Stimulated activated CD8-positive, alpha-beta memory T cell treated with anti-CD3 and anti-CD28 coated beads, Interleukin-4, amount 100 ng/mL, for 24 hours (primary cell): ENCODE measurements around the gene GNG12.

ENCODE experiments used
- DNase-seq: peaks from one replicate; pipeline ENCODE4 v3.0.0-alpha.2; 2020; ENCODE audit warnings: low read depth

The GNG12 gene

DNA sequence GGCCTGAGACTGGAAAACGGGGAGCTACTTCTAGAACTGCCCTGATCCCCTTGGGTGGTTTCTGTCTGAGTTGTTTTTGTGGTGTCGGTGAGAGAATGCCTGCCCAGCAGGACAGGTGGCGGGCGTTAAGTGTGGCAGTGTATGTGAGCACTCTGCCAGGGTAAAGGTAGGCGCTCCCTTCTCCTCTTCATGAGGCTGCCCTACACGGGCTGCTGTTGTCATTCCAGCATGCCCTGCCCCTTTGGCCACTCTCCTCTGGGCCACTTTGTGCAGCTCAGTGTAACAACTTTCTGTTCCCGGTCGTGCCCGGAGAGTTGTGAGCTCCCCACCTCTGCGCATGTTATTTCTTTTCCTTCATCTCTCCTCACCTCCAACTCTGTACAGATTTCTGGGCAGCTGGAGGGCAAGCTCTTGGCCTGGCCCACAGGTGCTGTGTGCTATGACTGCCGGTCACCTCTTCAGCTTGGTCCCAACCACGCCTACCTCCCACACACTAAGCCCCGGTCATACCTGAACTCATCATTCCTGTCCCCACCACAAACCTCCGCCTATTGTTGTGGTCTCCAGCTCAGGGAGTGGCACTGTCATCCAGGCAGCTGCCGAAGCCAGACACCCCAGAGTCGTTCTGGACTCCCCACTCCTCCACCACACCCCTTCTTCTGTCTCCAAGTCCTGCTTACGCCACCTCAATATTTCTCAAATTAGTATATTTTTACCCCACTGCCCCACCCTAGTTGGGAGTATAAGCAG is 79.3 kb downstream of the GNG12 start:
- DNase-seq, result no peak

DNA sequence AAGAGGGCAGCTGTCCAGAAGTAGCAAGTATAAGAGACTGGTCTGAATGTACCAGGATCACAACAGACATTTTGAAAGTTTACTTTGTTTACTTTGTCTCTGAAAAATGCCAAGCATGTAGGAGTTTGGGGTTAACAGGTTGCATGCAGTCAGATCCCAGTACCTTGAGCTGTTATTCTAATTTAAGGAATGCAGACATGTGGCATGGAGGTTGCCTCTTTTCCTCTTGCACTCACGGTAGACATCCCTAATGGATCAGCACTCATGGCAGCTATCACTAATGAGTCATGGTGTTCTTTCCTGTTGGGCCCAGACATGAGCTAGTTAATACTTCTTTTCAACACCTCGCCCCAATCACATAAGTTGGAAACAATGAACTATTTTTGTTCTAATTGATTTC is 81.0 kb downstream of the GNG12 start:
- no peak for DNase-seq

DNA sequence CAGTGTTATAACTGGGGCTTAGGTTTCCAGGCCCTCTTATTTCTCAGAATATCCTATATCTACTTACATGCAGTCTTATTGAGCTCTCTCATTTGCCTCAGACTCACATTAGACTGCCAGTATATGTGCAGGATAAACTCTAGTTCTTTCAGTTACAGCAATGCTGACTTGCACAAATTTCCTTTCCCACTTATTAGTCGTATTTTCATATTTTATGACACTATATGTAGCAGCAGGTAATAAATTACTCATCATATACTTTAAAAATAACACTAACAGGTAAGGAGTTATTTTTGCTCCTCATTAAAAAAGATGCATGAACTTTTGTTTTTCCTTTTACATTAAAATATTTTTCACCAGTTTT is 82.6 kb downstream of the GNG12 start:
- DNase-seq, result no peak

DNA sequence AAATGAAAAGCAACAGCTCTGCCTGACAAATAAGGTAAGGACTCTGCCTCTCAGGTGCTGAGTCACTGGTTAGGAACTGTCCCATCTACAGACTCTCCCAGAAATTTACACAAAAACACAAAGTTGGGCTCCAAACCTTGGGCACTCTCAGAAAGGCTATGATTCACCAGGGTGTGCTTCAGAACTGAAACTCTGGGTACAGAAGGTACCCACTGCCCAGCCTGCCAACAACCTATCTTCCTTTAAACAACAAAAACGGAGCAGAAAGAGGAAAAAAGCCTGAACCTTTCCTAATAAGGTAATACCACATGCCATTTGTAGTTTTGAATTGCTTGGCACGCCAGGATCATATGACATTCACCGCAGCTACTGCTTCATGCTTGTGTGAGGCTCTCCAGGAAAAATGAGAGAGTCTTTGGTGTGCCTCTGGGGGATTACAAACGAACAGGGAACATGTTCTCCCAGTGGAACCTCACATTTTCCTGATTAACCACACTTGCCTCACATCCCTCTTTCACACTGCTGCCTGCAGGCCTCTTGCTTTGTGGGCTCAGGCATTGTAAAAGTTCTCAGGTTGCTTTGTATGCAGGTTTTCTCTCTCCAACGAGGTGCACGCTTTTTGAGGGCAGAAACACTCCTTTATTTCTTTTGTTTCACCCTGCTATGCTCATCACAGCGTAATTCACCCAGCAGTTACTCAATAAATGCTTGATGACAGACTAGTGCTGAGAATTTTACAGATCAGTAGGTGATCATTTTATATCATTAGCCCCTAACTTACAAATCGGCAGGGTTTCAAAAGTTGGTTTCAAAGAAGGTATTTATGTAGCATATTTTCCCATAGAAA is 83.2 kb downstream of the GNG12 start:
- DNase-seq, result no peak

DNA sequence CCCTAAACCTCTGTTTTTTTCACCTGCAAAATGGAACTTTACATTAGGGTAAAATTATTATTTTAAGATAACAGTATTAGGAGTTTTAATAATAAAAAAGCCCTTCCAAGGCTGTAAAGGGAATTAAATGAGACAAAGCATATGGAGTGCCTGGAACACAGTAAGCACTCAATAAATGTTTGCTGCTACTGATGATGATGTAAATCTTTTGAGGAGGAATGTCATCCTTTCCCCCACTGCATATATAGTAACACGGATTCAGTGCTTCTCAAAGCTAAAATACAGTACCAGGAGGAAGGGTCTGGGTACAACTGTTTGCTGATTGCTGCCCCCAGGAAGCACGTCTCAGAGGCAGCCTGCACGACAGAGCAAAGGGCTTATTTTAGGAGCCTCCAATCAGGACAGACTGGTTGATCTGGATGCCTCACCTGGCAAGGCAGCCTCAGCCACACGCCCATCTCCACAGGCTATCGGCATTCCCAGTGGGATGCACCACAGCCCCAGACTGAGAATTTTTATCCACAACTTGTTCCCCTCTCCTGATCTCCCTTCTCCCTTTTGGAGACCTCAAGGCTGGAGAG is 83.9 kb downstream of the GNG12 start:
- DNase-seq, result no peak

DNA sequence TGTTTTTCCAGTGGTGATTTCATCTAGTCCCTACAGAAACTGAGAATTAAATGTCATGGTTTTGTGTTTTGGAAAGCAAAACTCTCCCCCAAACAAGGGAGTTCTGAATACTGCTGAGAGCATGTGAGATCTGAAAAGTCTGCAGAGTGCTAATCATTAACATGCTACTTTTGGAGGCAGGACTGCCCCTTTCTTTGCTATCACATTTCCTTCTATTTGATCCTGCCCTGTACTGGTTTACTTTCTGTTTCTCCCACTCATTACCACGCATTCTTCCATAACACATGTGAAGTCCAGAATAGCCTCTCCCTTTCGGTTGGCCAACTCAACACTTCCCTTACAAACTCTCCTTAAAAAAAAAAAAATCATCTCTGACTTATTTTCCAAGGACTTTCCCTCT is 84.6 kb downstream of the GNG12 start:
- DNase-seq, result no peak

DNA sequence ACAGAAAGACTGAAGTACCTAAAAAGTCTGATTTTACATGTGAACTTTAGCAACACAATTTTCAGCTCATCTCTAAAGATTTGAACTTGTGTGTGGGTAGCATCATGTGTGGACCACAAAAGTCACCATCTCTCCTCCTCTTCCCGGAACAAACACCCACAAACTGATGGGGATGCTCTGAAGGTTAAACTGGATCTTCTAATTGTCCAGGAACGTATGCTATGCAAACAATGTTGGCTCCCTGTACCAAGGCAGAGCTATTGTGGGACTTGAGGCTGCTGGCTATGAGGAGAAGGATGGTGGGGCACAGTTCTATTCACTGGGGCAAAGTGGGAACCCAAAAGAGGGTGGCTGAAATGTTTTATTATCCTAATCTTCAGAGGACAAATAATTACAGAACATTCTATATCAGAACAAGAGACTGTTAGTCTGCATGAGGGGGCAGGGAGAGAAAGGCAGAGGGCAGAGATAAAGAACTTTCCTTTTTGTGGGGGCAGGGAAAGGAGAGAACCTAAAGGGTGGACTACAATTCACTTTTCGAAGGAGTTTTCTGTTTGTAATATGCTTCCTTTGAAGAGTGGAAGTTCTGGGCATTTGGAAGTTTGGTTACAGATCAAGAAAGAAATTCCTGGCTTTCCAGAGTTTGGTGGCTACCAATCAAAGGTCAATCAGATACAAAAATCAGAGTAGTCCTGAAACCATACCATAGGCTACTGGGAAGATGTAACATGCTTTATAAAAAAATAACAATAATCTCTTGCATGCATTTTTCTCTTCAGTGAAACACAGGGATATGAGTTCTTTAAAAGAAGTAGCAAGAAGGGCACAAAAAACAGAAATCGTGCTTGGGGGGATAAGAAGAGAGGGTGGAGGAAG is 85.4 kb downstream of the GNG12 start:
- DNase-seq, result no peak

DNA sequence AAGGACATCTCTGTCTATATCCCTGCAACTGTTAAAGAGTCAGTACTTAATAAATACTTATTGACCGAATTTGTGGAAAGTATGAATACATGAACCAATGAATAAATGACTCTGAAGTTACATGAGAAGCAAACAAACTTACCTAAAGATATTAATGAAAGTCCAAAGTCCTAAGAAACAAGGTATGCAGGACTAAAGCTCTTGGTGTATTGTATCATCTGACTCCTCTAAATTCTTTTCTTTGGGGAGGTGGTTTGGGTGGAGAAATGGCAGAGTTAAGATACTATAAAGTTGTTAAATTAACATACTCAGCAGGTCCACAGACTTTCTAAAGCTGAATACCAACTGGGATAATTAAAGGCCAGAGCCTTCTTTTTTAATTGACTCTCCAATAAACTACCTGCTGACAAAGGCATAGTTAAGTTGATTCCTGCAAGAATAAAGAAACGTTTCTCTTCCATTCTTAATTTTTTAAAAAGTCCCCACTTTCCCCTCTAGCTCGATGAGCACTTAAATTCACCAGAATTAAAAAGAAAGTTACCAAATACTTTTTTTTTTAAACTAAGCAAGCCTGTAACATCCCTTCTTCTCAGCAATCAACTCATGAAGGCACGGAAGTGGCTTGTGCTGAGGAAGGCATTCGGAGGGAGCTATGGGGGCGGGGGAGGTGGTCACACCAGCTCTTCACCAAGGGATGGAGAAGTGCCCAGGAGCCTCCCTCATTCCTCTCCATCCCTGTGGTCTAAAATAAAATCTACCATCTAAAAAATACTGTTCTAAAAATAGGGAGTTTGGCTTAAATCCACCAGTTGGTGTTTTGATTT is 87.2 kb downstream of the GNG12 start:
- no peak for DNase-seq

DNA sequence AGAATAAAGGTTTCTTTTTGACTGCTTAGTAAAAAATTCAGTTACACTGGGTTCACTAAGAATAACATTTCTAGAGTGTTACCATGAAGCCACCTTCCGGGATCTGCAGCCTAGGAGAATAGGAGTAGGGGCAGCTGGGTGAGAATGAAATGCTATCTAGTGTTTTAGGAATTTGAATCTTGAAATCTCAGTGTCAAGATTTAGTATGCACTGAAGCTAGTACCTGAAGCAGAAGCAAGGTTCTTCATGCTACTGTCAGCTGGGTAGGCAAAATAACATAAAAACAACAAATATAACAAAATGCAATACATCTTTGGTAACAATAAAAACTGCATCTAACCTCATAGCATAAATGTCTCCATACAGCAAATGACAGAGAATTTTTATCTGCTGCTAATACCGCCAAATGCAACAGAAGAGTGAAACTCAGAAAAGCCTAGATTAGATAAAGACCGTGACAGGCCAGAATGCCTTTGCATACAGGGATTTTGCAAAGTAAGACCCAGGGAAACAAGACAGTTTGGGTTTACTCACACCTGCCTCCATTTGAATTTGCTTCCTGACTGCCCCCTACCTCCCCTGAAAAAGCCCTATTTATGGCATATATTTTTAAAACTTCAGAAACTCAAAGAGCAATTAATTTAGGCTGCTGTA is 90.1 kb downstream of the GNG12 start:
- DNase-seq, result no peak

DNA sequence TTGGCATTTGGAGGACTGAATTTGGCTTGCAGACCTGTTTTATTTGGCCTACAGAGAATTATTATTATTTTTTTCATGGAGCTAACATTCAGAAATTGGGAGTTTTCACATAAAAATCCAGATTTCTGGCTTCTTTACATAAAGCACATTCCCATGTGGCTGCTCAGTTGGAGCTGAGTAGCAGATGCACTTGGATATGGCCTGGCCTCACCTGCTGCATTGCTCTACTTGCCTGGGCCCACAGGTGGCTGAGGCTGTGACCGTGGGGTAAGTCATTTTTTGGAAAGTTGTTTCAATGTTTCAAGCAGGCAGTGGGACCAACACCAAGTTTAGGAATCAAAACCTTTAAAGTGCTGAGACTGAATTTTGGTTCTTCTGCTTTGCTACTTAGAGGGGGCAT is 91.5 kb downstream of the GNG12 start:
- DNase-seq, result no peak

DNA sequence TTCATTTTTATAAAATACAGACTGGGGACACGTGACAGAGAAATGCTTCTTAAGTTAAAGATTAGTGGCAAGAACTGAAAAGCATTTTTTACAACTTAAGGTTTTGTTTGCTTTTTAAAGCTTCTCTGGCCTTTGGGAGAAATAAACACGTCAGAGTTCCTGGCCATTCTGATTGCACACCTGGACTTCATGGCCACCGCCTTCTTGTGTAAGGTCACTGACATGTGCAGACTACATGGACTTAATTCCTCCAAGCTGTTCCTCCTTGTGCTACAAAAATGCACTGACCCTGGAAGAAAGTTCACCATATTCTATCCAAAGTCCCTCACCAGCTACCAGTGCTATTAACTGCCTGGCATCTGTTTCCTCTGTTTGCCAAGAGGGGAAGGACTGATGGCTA is 92.1 kb downstream of the GNG12 start:
- DNase-seq, result no peak

DNA sequence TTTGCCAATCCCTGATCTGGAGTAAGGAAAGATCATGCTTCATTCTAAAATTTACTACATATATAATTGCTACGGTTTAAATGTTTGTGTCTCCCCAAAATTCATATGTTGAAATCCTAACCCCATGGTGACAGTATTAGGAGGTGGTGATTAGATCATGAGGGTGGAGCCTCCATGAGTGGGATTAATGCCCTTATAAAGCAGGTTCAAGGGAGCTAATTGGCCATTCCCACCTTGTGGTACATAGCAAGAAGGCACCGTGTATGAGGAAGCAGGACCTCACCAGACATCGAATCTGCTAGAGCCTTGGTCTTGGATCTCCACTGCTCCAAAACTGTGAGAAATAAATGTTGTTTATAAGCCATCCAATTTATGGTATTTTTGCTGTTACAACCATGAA is 92.7 kb downstream of the GNG12 start:
- no peak for DNase-seq

DNA sequence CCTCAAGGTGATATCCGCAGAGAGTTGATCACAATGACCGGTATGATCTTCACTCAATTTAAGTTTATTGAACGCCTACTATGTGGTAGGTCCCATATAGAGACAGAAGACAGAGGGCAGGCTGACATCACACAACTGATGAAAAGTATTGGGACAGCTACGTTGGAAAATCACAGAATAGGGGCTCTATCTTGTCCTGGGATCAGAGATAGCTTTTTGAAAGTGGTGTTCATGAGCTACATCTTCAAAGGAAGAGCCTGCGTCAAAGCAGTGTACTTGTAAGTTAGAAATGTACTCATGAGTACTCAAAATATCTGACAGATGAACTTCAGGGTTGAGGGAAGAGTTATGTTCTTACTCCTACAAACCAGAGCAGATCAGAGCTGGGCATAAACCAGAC is 93.9 kb downstream of the GNG12 start:
- no peak for DNase-seq

DNA sequence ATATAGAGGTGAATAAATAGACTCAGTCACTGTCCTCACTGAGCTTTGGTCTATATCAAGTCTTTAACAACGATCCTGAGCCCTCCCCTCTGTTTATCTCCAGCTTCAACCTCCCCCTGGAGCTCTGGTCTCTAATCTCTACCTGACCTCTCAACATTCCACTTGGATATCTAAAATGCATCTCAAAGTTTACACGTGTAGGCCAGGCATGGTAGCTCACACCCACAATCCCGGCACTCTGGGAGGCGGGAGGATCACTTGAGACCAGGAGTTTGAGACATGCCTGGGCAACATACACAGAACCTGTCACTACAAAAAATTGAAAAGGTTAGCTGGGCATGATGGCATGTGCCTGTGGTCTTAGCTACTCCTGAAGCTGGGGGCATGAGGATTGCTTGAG is 94.9 kb downstream of the GNG12 start:
- no peak for DNase-seq

DNA sequence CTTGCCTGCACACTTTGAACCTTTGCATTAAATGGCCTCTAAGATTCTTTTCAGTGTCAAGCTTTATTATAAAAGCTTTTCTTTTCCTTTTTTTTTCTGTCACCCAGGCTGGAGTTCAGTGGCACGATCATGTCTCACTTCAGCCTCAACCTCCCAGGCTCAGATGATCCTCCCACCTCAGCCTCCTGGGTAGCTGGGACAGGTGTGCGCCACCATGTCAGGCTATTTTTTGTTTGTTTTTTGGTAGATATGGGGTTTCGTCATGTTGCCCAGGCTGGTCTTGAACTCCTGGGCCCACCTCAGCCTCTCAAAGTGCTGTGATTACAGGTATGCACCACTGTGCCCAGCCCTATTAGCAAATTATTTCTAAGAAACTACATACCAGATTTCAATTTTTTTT is 95.4 kb downstream of the GNG12 start:
- no peak for DNase-seq

DNA sequence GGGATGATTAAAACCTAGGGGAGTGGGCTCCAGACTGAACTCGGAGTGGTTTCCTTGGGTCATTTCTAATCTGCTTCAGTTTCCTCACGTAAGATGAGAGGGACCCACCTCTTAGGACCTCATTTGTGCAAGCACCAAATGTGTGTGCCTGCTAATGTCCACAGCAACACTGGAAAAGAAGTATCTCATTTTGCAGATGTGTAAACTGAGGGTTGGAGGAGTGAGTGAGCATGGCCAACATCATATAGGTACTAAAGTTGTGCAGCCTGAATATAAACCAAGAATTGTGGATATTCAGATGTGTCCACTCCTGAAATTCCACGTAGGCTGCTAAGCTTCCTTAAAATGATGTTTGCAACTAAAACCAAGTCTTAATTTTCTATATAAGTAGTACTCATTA is 96.5 kb downstream of the GNG12 start:
- DNase-seq, result no peak

DNA sequence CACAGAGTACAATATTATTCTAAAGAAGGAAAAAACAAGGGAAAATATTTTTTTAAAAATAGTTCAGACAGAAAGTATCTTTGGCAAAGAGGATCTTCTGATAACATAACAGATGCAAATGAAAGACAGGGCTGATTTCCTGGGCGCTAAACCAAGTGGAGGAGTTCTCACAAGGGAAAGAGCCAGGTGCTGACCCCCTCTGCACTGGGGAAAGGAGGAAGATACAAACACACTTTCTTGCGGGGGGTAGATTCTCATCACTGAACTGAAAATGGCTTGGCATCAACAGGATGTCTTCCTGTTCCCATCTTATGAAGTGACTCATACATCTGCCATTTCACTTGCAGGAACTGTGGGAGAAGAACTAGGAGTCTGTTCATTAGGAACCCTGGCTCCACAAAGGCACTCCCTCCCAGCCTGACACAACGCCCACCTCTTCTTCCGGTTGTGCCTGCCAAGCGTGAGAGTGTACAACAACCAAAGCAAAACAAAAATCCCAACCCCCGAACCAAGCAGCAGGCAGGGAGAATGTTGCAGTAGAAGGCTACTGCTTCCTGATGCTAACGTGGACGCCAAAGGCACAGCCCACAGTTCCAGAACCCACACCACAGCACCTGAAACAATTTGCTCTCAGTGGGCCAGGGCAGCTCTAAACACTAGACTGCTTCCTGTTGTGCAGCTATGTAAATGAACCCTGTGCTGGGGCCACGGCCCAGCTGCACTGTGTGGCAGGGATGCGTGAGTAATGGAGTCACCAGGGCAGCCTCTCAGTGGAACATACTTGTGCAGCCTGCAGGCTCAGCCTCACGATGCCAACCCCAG is 97.2 kb downstream of the GNG12 start:
- no peak for DNase-seq

DNA sequence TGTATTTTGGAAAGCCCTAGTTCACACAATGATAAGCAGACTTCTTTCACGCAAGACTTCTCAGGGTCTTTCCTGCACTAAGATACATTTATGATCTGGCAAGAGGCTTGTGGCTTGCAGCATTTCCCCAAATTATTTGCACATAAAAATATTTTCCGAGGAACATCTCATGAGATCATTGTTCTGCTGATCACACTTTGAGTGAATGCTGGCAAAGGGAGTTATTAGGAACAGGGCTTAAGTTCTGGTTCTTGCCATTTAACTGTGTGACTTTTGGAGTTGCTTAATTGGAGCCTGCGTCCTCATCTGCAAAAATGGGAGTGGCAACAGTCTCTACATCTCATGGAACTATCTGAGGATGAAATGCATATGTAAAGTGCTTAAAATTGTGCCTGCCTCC is 98.1 kb downstream of the GNG12 start:
- DNase-seq, result no peak

DNA sequence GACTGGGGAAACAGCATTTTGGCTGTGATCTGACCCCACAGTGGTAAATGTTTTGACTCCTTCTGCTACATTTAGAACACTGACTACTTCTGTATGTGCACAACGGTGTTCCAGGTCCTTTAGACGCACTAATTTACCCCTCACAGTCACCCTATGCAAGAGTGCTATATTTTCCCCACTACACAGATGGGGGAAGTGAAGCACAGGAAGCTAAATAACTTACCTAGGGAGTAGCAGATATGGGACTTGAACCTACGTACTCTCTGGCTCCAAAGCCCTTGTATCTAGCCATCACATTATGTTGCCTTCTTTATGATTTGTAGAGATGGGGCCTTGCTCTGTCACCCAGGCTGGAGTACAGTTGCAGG is 99.0 kb downstream of the GNG12 start:
- no peak for DNase-seq

DNA sequence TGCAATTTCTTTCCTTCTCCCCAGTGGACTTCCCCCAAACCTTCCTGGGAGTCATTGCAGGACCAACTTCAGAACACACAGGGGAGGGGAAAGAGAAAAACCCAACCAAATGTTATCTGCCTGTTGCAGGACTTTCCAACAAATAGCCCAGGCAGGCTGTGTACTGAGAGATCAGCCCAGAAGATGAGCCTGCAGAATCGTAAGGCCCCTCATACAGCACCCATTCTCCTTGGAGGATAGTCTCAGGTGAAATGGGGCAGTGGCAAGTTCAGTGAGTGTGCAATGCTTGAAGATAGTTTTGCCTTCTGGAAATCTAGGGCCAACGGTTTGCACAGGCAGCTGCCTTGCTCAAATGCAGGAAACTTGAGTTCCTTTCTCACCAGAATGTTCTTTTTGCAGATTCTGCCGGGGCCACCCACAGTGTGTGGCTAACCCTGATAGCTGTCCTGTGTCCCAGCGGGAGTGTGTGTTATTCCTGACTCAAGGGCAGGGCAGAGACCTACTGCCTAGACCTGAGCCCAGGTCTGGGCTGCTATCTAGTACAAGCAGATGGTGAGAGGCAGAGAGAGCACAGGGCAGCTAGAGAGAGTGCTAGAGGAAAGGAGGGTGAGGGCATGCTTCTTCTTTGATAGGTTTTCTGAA is 99.5 kb downstream of the GNG12 start:
- no peak for DNase-seq
